Suppressor macrophage treated with lipopolysaccharide for 4 hours (primary cell): Measurements from ENCODE around the gene EPB41L4A.
"Not testable (repeated sequence)": the region's sequence is repeated elsewhere in the genome, so short reads cannot be mapped to it uniquely, and the experiment has no call there.

ENCODE experiments used
- DNase-seq: peaks from one replicate; pipeline ENCODE4 v3.0.0-alpha.2; 2020

EPB41L4A gene

DNA sequence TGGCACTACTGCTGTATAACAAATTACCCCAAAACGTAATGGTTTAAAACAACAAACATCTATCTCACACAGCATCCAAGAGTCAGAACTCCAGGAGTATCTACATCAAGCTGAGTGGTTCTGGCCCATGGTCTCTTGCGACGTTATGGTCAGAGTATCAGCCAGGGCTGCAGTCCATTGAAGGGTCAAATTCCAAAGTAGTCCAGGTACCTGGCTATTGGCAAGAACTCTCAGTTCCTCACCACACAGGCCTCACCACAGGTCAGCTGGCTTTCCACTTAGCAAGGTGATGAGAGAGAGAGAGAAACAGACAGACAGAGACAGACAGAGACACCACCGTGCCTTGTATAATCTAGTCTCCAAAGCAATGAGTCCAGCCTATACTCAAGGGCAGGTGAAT lies 22.6 kb downstream of the EPB41L4A start:
- no peak for DNase-seq

DNA sequence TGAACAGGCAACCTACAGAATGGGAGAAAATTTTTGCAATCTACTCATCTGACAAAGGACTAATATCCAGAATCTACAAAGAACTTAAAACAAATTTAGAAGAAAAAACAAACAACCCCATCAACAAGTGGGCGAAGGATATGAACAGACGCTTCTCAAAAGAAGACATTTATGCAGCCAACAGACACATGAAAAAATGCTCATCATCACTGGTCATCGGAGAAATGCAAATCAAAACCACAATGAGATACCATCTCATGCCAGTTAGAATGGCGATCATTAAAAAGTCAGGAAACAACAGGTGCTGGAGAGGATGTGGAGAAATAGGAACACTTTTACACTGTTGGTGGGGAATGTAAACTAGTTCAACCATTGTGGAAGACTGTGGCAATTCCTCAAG lies 23.8 kb downstream of the EPB41L4A start:
- DNase-seq, result not testable (repeated sequence)

- no peak for DNase-seq
Observed at GRCh38 chr5:112390327-112390726, 28.8 kb downstream of the EPB41L4A start.

DNA sequence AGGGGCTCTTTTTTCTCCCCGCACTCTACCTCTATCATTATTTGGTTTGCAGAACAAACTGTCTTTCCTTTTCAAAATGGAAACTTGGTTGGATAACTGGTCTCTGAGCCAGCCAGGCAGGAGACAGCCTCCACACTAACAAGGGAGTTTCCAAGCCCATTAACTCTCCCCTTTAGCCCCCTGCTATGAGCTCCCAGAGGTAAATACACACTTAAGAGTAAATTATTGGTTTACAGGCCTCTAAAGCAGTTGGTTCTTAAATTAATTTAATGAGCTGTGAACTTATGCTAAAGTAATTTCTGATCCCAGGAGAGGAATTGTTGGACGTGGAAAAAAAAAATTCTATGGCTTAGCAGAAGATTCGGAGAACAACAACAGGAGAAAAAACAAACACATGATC lies 30.3 kb downstream of the EPB41L4A start:
- no peak for DNase-seq

- DNase-seq, result no peak
Observed at GRCh38 chr5:112388074-112388473, 31.0 kb downstream of the EPB41L4A start.

GRCh38 chr5:112386766-112387165 lies 32.3 kb downstream of the EPB41L4A start:
- no peak for DNase-seq

GRCh38 chr5:112385969-112386368 lies 33.1 kb downstream of the EPB41L4A start:
- DNase-seq, result no peak

GRCh38 chr5:112385566-112385965 lies 33.5 kb downstream of the EPB41L4A start:
- DNase-seq, result no peak

GRCh38 chr5:112384523-112384922 lies 34.6 kb downstream of the EPB41L4A start:
- no peak for DNase-seq

DNA sequence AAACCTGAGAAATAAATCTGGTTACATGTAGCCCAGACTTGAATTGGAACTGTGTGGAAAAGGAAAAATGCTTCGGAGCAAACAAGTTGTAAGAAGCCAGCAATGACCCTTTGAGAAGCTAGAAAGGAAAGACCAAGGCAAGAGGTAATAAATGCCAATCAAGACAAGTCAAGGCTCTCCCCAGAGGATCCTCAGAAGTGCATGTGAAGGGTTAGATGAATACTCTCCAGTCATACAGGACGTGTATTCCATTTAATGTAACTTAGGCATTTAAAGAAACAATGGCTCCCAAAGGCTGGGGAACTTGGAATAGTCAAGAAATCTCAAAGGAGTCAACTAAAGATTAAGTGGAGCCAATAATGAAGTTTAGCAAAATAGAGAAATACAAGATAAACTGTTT lies 36.2 kb downstream of the EPB41L4A start:
- no peak for DNase-seq

GRCh38 chr5:112381521-112381920 lies 37.6 kb downstream of the EPB41L4A start:
- no peak for DNase-seq

DNA sequence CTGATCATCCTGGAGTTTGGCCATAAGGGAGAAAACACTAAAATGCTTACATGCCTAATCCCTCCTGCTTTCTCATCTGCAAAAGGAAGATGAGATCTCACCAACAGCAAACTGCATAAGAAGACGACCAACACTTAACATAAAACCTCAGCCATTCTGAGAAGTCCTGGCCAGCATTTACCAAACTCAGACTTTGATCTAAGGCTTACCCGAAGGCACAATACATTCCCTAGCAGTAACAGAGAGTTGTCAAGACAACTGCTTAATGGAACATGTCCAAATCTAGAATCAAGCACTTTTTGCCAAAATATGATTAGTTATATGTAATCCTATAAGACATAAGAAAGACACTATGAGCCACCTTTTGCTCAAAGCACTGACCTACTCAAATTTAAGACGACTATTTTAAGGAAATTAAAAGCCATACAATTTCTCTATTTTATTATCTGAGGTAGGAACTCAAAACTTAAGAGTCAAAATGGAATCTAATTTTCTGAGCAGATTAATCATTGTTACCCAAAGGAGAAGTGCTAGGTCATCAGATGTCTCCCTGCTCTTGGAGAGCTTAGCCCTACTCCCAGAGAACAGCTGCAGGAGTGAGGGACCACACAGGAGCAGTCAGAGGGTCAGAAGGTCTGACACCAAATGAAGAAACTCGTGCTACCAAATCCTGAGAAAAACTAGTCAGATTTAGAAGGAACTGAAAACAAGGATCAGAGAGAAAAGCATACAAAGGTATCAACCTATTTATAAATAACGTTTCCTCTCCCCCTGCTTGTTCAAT lies 39.3 kb downstream of the EPB41L4A start:
- no peak for DNase-seq

- DNase-seq, result no peak
Observed at GRCh38 chr5:112374818-112375217, 44.3 kb downstream of the EPB41L4A start.

GRCh38 chr5:112374356-112374755 lies 44.7 kb downstream of the EPB41L4A start:
- DNase-seq, result no peak

- no peak for DNase-seq
Observed at GRCh38 chr5:112373885-112374284, 45.2 kb downstream of the EPB41L4A start.

GRCh38 chr5:112372543-112372942 lies 46.5 kb downstream of the EPB41L4A start:
- no peak for DNase-seq

DNA sequence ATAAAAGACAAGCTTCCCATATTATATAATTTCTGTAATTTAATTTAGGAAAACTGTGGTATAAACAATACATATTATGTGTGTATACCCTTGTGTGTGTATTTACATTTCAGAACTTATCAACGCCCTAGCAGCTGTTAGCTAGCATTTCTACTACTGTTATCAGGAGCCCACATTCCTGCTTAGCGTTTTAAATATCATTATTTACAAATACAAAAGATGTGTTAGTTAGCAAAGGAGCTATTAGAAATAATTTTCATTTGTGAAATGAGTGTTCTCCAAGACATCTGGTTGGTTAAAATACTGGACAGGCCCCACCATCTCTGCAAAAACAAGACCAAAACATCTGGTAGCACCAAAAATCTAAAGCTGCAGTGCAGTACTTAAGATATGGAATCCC lies 48.0 kb downstream of the EPB41L4A start:
- DNase-seq, result no peak

DNA sequence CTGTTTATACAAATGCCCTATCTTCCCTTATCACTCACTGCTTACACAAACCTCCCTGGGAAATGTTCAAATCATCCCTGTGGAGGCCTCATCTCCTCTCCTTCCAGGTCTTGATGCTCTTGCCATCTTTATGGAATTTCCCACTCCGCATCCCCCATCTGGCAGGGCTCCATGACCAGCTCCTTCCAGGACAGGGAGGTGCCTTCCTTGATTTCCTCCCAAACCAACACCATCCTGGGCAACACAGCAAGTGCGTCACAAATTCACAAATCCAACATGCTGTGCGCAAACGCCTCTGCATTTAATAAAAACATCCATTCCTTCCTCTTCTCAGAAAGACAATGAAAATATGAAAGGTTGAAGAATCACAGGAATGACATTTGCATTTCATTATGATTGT lies 51.7 kb downstream of the EPB41L4A start:
- DNase-seq, result no peak

DNA sequence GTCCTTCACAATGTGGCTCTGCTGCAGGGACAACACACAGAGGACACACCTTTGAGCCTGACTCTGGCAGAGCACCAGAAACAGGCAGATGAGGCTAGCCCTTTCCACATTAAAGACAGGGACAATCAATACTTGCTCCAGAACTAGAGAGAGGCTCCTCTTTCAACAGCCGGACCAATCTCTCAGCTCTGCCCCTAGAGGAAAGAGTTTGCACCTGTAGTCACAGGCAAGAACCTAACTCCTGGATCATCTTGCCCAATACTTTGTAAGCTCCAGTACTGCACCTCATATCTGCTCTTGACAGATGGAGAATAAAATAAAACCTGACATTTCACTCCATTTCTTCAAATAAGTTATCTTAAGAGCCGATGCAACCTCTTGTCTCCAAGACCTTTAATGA lies 52.1 kb downstream of the EPB41L4A start:
- DNase-seq, result no peak

DNA sequence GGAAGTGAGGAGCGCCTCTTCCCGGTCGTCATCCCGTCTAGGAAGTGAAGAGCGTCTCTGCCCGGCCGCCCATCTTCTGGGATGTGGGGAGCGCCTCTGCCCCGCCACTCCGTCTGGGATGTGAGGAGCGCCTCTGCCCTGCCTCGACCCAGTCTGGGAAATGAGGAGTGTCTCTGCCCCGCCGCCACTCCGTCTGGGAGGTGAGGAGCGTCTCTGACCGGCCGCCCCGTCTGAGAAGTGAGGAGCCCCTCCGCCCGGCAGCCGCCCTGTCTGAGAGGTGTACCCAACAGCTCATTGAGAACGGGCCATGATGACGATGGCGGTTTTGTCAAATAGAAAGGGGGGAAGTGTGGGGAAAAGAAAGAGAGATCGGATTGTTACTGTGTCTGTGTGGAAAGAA lies 58.3 kb downstream of the EPB41L4A start:
- not testable (repeated sequence) for DNase-seq

- DNase-seq, result no peak
Observed at GRCh38 chr5:112356178-112356956, 62.7 kb downstream of the EPB41L4A start.

GRCh38 chr5:112355058-112355685 lies 63.9 kb downstream of the EPB41L4A start:
- no peak for DNase-seq

GRCh38 chr5:112353678-112354077 lies 65.4 kb downstream of the EPB41L4A start:
- no peak for DNase-seq

- DNase-seq, result no peak
Observed at GRCh38 chr5:112351225-112351624, 67.9 kb downstream of the EPB41L4A start.
